Thymus (tissue), 11 donors: ENCODE measurements around the gene TBC1D9. TPM values are rescaled to one million over a fixed set of nuclear protein-coding genes. Genes with fewer than 3 reads are reported as not detected.
A peak's percentile ranks its signal among the peaks of the same experiment; 100 is the strongest.

Experiments used
- DNase-seq, 9 donors: peaks; one replicate each; pipeline ENCODE4 v3.0.0-alpha.2; 2013; ENCODE audit warnings: low spot score in 9 of 9, low read depth in 6 of 9, missing footprints in 1 of 9
- H3K27ac ChIP-seq, 2 donors: one replicate each; pipeline ENCODE4 v1.5.1; 2013; ENCODE audit warnings: control low read depth in 1 of 2, low read depth in 1 of 2, low read length in 1 of 2, mild to moderate bottlenecking in 1 of 2, moderate library complexity in 1 of 2
- H3K27me3 ChIP-seq, 2 donors: one replicate each; pipeline ENCODE4 v1.5.1; 2013; ENCODE audit warnings: low read length in 1 of 2; ENCODE audit not compliant: control insufficient read depth in 2 of 2, insufficient read depth in 1 of 2
- H3K36me3 ChIP-seq, 2 donors: one replicate each; pipeline ENCODE4 v1.5.1; 2013; ENCODE audit warnings: low read length in 1 of 2, mild to moderate bottlenecking in 1 of 2, moderate library complexity in 1 of 2; ENCODE audit not compliant: control insufficient read depth in 2 of 2, insufficient read depth in 2 of 2
- H3K4me1 ChIP-seq, 2 donors: one replicate each; pipeline ENCODE4 v1.5.1; 2013; ENCODE audit warnings: low read length in 2 of 2; ENCODE audit not compliant: control insufficient read depth in 2 of 2, insufficient read depth in 2 of 2
- H3K4me3 ChIP-seq, 2 donors: one replicate each; pipeline ENCODE4 v1.5.1; 2013; ENCODE audit warnings: low read length in 2 of 2, control low read depth in 1 of 2, mild to moderate bottlenecking in 1 of 2
- H3K9me3 ChIP-seq, 2 donors: one replicate each; pipeline ENCODE4 v1.5.1; 2013; ENCODE audit warnings: low read length in 1 of 2, mild to moderate bottlenecking in 1 of 2; ENCODE audit not compliant: control insufficient read depth in 2 of 2, insufficient read depth in 1 of 2
- WGBS: extraction: QIAGEN DNeasy Blood & Tissue Kit; methylation state at CpG from one replicate; pipeline ENCODE4 v1.1.7; 2013; 5-methylcytosine and 5-hydroxymethylcytosine counted together
- polyA plus RNA-seq: library from polyadenylated mRNA; stranded (reverse); fragments of 200-250 nt; gene quantifications from one replicate; pipeline ENCODE4 v1.2.3, GENCODE V29; 2013
- total RNA-seq: library from RNA; stranded (reverse); fragments of 120-200 nt; gene quantifications from one replicate; pipeline ENCODE4 v1.2.4, GENCODE V29; 2013
- donor health status: healthy.

TBC1D9 gene
- total and polyA plus RNA-seq, 2 donors: 4.7 to 10.7 TPM

- no peaks in the 10 kb centered on the region for H3K27me3 ChIP-seq
- 96% methylated on average over 2 of the region's 2 CpGs for WGBS
- H3K4me1 ChIP-seq: no peaks in the 10 kb centered on the region
- H3K4me3 ChIP-seq: no peak overlapping the region
- H3K36me3 ChIP-seq: no peaks in the 10 kb centered on the region
- H3K9me3 ChIP-seq: no peaks in the 10 kb centered on the region
- no peak overlapping the region for H3K27ac ChIP-seq
- no peak for DNase-seq
Observed at GRCh38 chr4:140735317-140735716, 20.9 kb downstream of the TBC1D9 start.

- no peak overlapping the region for H3K27ac ChIP-seq
- no peak for DNase-seq
- H3K4me1 ChIP-seq: no peaks in the 10 kb centered on the region
Observed at GRCh38 chr4:140732780-140733179, 23.4 kb downstream of the TBC1D9 start.

GRCh38 chr4:140729344-140730049 is 26.7 kb downstream of the TBC1D9 start:
- DNase-seq: no peak
- Histone ChIP-seq H3K27me3 (no peaks in the 10 kb centered on the region), H3K4me3 (no peak overlapping the region), H3K4me1 (no peaks in the 10 kb centered on the region), H3K27ac (no peak overlapping the region), H3K36me3 (no peaks in the 10 kb centered on the region), H3K9me3 (no peaks in the 10 kb centered on the region)
- WGBS: 97% methylated on average over 6 of the region's 6 CpGs

More at GRCh38 chr4:140732780-140733179, 23.4 kb downstream of the TBC1D9 start:
- no peaks in the 10 kb centered on the region for H3K9me3 ChIP-seq
- no peaks in the 10 kb centered on the region for H3K36me3 ChIP-seq
- no peak overlapping the region for H3K4me3 ChIP-seq
- no peaks in the 10 kb centered on the region for H3K27me3 ChIP-seq
- WGBS: 92% methylated on average over 2 of the region's 2 CpGs

- Histone ChIP-seq H3K9me3 (no peaks in the 10 kb centered on the region), H3K4me3 (no peak overlapping the region), H3K27me3 (no peaks in the 10 kb centered on the region), H3K27ac (no peak overlapping the region), H3K4me1 (no peaks in the 10 kb centered on the region), H3K36me3 (no peaks in the 10 kb centered on the region)
- no peak for DNase-seq
- 77% methylated on average over 3 of the region's 3 CpGs for WGBS
Observed at GRCh38 chr4:140726776-140727500, 29.2 kb downstream of the TBC1D9 start.

- Histone ChIP-seq H3K27me3 (no peaks in the 10 kb centered on the region), H3K4me3 (no peak overlapping the region), H3K4me1 (peaks cover 0 to 6% of the 10 kb centered on the region in 2 donors), H3K27ac (no peak overlapping the region), H3K36me3 (no peaks in the 10 kb centered on the region), H3K9me3 (no peaks in the 10 kb centered on the region)
- 95% methylated on average over 5 of the region's 5 CpGs for WGBS
- no peak for DNase-seq
Observed at GRCh38 chr4:140725556-140725955, 30.6 kb downstream of the TBC1D9 start.

- H3K27me3 ChIP-seq: no peaks in the 10 kb centered on the region
- peaks cover 0 to 7% of the 10 kb centered on the region in 2 donors for H3K4me1 ChIP-seq
- no peaks in the 10 kb centered on the region for H3K36me3 ChIP-seq
- DNase-seq: no peak
- 95% methylated on average over 5 of the region's 5 CpGs for WGBS
- no peak overlapping the region for H3K4me3 ChIP-seq
- H3K27ac ChIP-seq: no peak overlapping the region
- no peaks in the 10 kb centered on the region for H3K9me3 ChIP-seq
Observed at GRCh38 chr4:140724760-140725159, 31.4 kb downstream of the TBC1D9 start.

GRCh38 chr4:140720387-140721304 is 35.5 kb downstream of the TBC1D9 start:
- DNase-seq: peak in 1 of 9 donors; percentile 30
- no peak overlapping the region for H3K27ac ChIP-seq
- 38% methylated on average over 9 of the region's 9 CpGs for WGBS
- peaks cover 0 to 7% of the 10 kb centered on the region in 2 donors for H3K4me1 ChIP-seq
- no peaks in the 10 kb centered on the region for H3K9me3 ChIP-seq
- no peaks in the 10 kb centered on the region for H3K36me3 ChIP-seq
- peak overlapping the region in 1 of 2 donors; percentile 1 for H3K4me3 ChIP-seq
- no peaks in the 10 kb centered on the region for H3K27me3 ChIP-seq

GRCh38 chr4:140719686-140720085 is 36.5 kb downstream of the TBC1D9 start:
- 95% methylated on average over 2 of the region's 2 CpGs for WGBS
- no peak for DNase-seq
- H3K4me1 ChIP-seq: peaks cover 0 to 7% of the 10 kb centered on the region in 2 donors
- H3K4me3 ChIP-seq: no peak overlapping the region
- no peaks in the 10 kb centered on the region for H3K9me3 ChIP-seq
- H3K27me3 ChIP-seq: no peaks in the 10 kb centered on the region
- H3K36me3 ChIP-seq: no peaks in the 10 kb centered on the region
- no peak overlapping the region for H3K27ac ChIP-seq
